GM21737 (cell line): ENCODE data around the gene BTG2.

ENCODE experiments used
- ATAC-seq: cut with Tn5 transposase; IDR thresholded peaks from one replicate; pipeline ENCODE4 v1.9.1; 2021; ENCODE audit warnings: mild to moderate bottlenecking, moderate library complexity; ENCODE audit not compliant: unreplicated experiment

Gene BTG2

GRCh38 chr1:203338335-203339036 lies 33.2 kb downstream of the BTG2 start:
- no peak for ATAC-seq

GRCh38 chr1:203340112-203340790 lies 34.9 kb downstream of the BTG2 start:
- peak; percentile 55 for ATAC-seq

GRCh38 chr1:203342192-203342940 lies 37.0 kb downstream of the BTG2 start:
- no peak for ATAC-seq

- no peak for ATAC-seq
Observed at GRCh38 chr1:203343956-203344754, 38.8 kb downstream of the BTG2 start.

GRCh38 chr1:203346060-203346768 lies 40.9 kb downstream of the BTG2 start:
- no peak for ATAC-seq

GRCh38 chr1:203346769-203347102 lies 41.4 kb downstream of the BTG2 start:
- ATAC-seq, result no peak

- no peak for ATAC-seq
Observed at GRCh38 chr1:203349166-203349565, 43.8 kb downstream of the BTG2 start.

GRCh38 chr1:203349773-203350524 lies 44.6 kb downstream of the BTG2 start:
- no peak for ATAC-seq

- no peak for ATAC-seq
Observed at GRCh38 chr1:203351037-203351625, 45.8 kb downstream of the BTG2 start, which contains the start of gene FMOD. Gene FMOD (minus strand): TSS chr1:203351122. CDS start chr1:203348270, 2,852 bp downstream.

- no peak for ATAC-seq
Observed at GRCh38 chr1:203353486-203353885, 48.2 kb downstream of the BTG2 start.

- no peak for ATAC-seq
Observed at GRCh38 chr1:203354246-203354645, 48.9 kb downstream of the BTG2 start.

GRCh38 chr1:203359010-203359571 lies 53.8 kb downstream of the BTG2 start:
- ATAC-seq, result no peak
